ENCODE data around the gene GRM5.

The GRM5 gene

DNA sequence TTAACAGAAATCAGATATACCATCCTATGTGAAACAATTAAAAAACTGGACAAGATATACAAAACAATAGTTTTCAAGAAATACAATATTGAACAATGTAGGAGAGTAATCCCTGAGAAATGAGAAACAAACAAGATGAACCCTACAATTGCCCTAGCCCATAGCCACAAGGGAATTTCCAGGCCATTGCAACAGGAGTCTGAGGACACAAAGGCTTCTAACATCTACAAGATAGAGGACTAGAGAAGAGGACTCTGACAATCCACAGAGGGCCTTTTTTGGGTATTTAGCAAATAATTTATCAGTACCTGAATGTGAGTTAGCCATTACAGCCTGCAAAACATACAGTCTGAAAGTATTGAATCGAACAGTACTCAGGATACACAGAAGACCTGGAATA, 251.7 kb downstream of the GRM5 start:
- in situ Hi-C loops (cut with HindIII; ENCODE audit: low sequenced_read_pairs) = no loop called here
- no peak overlapping the region for H3K4me3 ChIP-seq (ENCODE audit: low read depth, low read length)
- no peak for TF ChIP-seq CTCF (IDR thresholded peaks at IDR 0.05; ENCODE audit: low read depth, low read length)
- DNase-seq (ENCODE audit: low read depth, low spot score) = no peak

DNA sequence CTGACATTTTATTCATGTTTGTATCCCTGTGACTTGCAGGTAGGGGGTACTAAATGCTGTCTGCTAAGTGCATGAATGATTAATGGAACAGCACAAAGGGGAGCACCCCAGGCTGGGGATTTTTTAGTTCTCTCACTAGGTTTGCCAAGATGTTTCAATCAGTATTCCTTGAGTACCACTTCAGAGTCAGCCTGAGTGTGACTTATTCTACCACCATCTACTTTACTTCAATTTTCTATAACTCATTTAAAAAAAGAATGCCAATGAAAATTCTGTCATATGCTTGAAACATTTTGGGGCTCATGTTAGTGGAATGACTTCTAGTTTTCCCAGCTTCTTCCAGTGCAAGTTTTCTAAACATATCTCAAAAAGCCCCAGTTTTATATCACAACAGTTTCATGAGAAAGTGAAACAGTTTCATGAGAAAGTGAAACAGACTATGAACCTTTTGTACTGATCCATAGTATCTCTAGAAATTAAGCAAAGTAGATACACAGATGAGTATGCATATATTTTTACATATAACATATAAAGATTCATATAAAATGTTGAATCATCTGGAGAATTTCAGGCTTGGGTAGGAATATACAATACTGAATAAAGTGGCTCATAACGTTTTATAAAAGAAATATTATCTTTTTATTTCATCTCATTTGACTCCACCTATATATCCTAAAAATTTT, 252.4 kb downstream of the GRM5 start:
- in situ Hi-C loops (cut with HindIII; ENCODE audit: low sequenced_read_pairs) = no loop called here
- no peak overlapping the region for H3K4me3 ChIP-seq (ENCODE audit: low read depth, low read length)
- DNase-seq (ENCODE audit: low read depth, low spot score) = no peak
- TF ChIP-seq CTCF (IDR thresholded peaks at IDR 0.05; ENCODE audit: low read depth, low read length) = no peak

- no peak for TF ChIP-seq CTCF (IDR thresholded peaks at IDR 0.05; ENCODE audit: low read depth, low read length)
- in situ Hi-C loops (cut with HindIII; ENCODE audit: low sequenced_read_pairs) = no loop called here
- H3K4me3 ChIP-seq (ENCODE audit: low read depth, low read length) = no peak overlapping the region
- no peak for DNase-seq (ENCODE audit: low read depth, low spot score)
These were observed 255.2 kb downstream of the GRM5 start for GRCh38 chr11:88810420-88811097.

- in situ Hi-C loops (cut with HindIII; ENCODE audit: low sequenced_read_pairs) = no loop called here
- DNase-seq (ENCODE audit: low read depth, low spot score) = no peak
- no peak overlapping the region for H3K4me3 ChIP-seq (ENCODE audit: low read depth, low read length)
- no peak for TF ChIP-seq CTCF (IDR thresholded peaks at IDR 0.05; ENCODE audit: low read depth, low read length)
These were observed 256.7 kb downstream of the GRM5 start for GRCh38 chr11:88809126-88809525.

- in situ Hi-C loops (cut with HindIII; ENCODE audit: low sequenced_read_pairs) = no loop called here
- TF ChIP-seq CTCF (IDR thresholded peaks at IDR 0.05; ENCODE audit: low read depth, low read length) = no peak
- DNase-seq (ENCODE audit: low read depth, low spot score) = no peak
- no peak overlapping the region for H3K4me3 ChIP-seq (ENCODE audit: low read depth, low read length)
These were observed 258.4 kb downstream of the GRM5 start for GRCh38 chr11:88807349-88807748.

GRCh38 chr11:88806410-88806809, 259.4 kb downstream of the GRM5 start:
- no peak for TF ChIP-seq CTCF (IDR thresholded peaks at IDR 0.05; ENCODE audit: low read depth, low read length)
- in situ Hi-C loops (cut with HindIII; ENCODE audit: low sequenced_read_pairs) = no loop called here
- no peak for DNase-seq (ENCODE audit: low read depth, low spot score)
- H3K4me3 ChIP-seq (ENCODE audit: low read depth, low read length) = no peak overlapping the region

Measured in astrocyte of the spinal cord (primary cell).